GM06990 (cell line): ENCODE data around the gene CAB39.

Experiments used
- DNase-seq: peaks from one replicate; pipeline ENCODE4 v3.0.0-alpha.2; 2011; ENCODE audit not compliant: insufficient read length; ENCODE audit errors: extremely low read depth
- H3K27me3 ChIP-seq: replicated peaks from 2 replicates; pipeline ENCODE4 v1.6.0; 2011; ENCODE audit warnings: low read length; ENCODE audit not compliant: control insufficient read depth, insufficient read depth
- H3K36me3 ChIP-seq: 2 replicates; pipeline ENCODE4 v1.5.1; 2011; ENCODE audit warnings: low read length; ENCODE audit not compliant: control insufficient read depth, insufficient read depth
- H3K4me3 ChIP-seq: replicated peaks from 2 replicates; pipeline ENCODE4 v1.5.1; 2011; ENCODE audit warnings: low read depth, mild to moderate bottlenecking, control low read depth, low read length
- CTCF ChIP-seq: IDR thresholded peaks from 2 replicates; pipeline ENCODE4 v1.5.1; 2011; ENCODE audit warnings: low read length, control low read depth, mild to moderate bottlenecking, inconsistent platforms; ENCODE audit not compliant: insufficient read depth, poor library complexity, severe bottlenecking

The CAB39 gene

DNA sequence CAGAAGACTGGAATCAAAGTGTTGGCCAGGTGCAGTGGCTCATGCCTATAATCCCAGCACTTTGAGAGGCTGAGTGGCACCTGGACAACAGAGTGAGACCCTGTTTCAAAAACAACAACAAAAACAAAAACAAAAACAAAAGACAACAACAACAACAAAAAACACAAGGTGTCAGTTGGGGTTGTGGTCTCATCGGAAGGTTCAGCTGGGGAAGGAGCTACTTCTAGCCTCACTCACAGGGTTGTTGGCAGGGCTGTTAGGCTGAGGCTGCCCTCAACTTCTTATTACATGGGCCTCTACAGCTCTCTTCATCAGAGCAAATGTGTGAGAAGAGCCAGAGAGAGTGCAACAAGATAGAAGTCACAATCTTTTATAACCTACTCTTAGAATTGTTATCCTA lies 34.6 kb upstream of the CAB39 start:
- no peak for DNase-seq
- H3K4me3 ChIP-seq = no peak overlapping the region
- no peaks in the 10 kb centered on the region for H3K27me3 ChIP-seq
- H3K36me3 ChIP-seq = no peaks in the 10 kb centered on the region
- TF ChIP-seq CTCF = no peak

DNA sequence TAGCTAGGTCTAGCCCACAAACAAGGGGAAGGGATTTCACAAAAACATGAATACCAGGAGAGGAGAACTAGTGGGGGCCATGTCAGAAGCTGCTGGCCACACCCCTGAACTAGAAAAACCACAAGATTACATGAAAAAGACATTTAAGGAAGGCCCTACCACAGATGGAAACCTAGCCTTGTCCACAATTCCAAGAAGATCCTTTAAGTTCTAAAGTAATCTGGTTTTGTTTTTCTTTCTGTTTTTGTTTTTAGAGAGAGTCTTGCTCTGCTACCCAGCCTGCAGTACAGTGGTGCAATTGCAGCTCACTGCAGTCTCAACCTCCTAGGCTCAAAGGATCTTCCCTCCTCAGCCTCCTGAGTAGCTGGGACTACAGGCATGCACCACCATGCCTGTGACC lies 34.2 kb upstream of the CAB39 start:
- no peak overlapping the region for H3K4me3 ChIP-seq
- no peak for DNase-seq
- H3K36me3 ChIP-seq = no peaks in the 10 kb centered on the region
- TF ChIP-seq CTCF = no peak
- no peaks in the 10 kb centered on the region for H3K27me3 ChIP-seq

GRCh38 chr2:230680463-230681170 lies 32.0 kb upstream of the CAB39 start:
- no peak overlapping the region for H3K4me3 ChIP-seq
- H3K36me3 ChIP-seq = no peaks in the 10 kb centered on the region
- DNase-seq = no peak
- no peaks in the 10 kb centered on the region for H3K27me3 ChIP-seq
- TF ChIP-seq CTCF = peak; percentile 33

- TF ChIP-seq CTCF = no peak
- no peaks in the 10 kb centered on the region for H3K27me3 ChIP-seq
Measured at GRCh38 chr2:230681171-230681545, 31.5 kb upstream of the CAB39 start.

GRCh38 chr2:230682546-230682945 lies 30.1 kb upstream of the CAB39 start:
- TF ChIP-seq CTCF = no peak
- no peaks in the 10 kb centered on the region for H3K36me3 ChIP-seq
- H3K27me3 ChIP-seq = no peaks in the 10 kb centered on the region
- no peak overlapping the region for H3K4me3 ChIP-seq
- DNase-seq = no peak

More at GRCh38 chr2:230681171-230681545, 31.5 kb upstream of the CAB39 start:
- Histone ChIP-seq H3K4me3 (no peak overlapping the region), H3K36me3 (no peaks in the 10 kb centered on the region)
- no peak for DNase-seq
